Aorta (tissue), 5 donors: Measurements from ENCODE around the gene IKZF1. TPM values are rescaled to one million over a fixed set of nuclear protein-coding genes. Genes with fewer than 3 reads are reported as not detected.

Source experiments
- ATAC-seq: fragments of 200-7000 bp; cut with Tn5 transposase; one replicate; pipeline ENCODE4 v1.9.1; 2022; ENCODE audit warnings: moderate library complexity; ENCODE audit not compliant: low FRiP score
- DNase-seq, 2 donors: peaks; one replicate each; pipeline ENCODE4 v3.0.0-alpha.2; 2020
- H3K27ac ChIP-seq, 2 donors: one replicate each; pipeline ENCODE4 v1.5.1; 2013; ENCODE audit warnings: low read length in 2 of 2, mild to moderate bottlenecking in 2 of 2, moderate library complexity in 2 of 2, control low read depth in 1 of 2, inconsistent platforms in 1 of 2, low read depth in 1 of 2
- H3K27me3 ChIP-seq, 2 donors: one replicate each; pipeline ENCODE4 v1.6.1; 2013; ENCODE audit warnings: control low read depth in 1 of 2, low read length in 1 of 2, mild to moderate bottlenecking in 1 of 2, moderate library complexity in 1 of 2; ENCODE audit not compliant: insufficient read depth in 2 of 2, control insufficient read depth in 1 of 2
- H3K36me3 ChIP-seq, 2 donors: one replicate each; pipeline ENCODE4 v1.6.1; 2013; ENCODE audit warnings: control low read depth in 1 of 2, low read length in 1 of 2, mild to moderate bottlenecking in 1 of 2; ENCODE audit not compliant: insufficient read depth in 2 of 2, control insufficient read depth in 1 of 2
- H3K4me1 ChIP-seq, 2 donors: one replicate each; pipeline ENCODE4 v1.6.1; 2013; ENCODE audit warnings: low read length in 2 of 2, control low read depth in 1 of 2, mild to moderate bottlenecking in 1 of 2, moderate library complexity in 1 of 2; ENCODE audit not compliant: insufficient read depth in 2 of 2, control insufficient read depth in 1 of 2
- H3K4me3 ChIP-seq, 2 donors: one replicate each; pipeline ENCODE4 v1.5.1; 2013; ENCODE audit warnings: low read length in 2 of 2, control low read depth in 1 of 2, mild to moderate bottlenecking in 1 of 2
- H3K9me3 ChIP-seq: one replicate; pipeline ENCODE4 v1.6.1; 2013; ENCODE audit warnings: mild to moderate bottlenecking, low read length; ENCODE audit not compliant: control insufficient read depth
- WGBS, 2 donors: extraction: QIAGEN DNeasy Blood & Tissue Kit; methylation state at CpG; one replicate each; pipeline ENCODE4 v1.1.7; 2013; 5-methylcytosine and 5-hydroxymethylcytosine counted together
- intact Hi-C, 2 donors: fragments of 100-400 bp; cut with DNase I; formaldehyde crosslinking; loops; one replicate each; pipeline versions ENCODE4 v1.14.2 to v1.15.0; 2022
- polyA plus RNA-seq, 2 donors: library from polyadenylated mRNA; stranded (reverse); fragments of 200-250 nt; gene quantifications; one replicate each; pipeline ENCODE4 v1.2.3, GENCODE V29; 2013
- total RNA-seq, 2 donors: library from RNA; stranded (reverse); fragmentation: NEBNext Ultra II Directional; extraction: Animal tissue kit (Norgen Biotek cat#: 25700); gene quantifications; one replicate each; pipeline ENCODE4 v1.2.1, GENCODE V29; 2021
- donor health status: healthy with polysubstance abuse.
- donor health status: Bipolar disorder and iron deficiency.
- donor health status: DM: no; HTN: no; CAD: no.
- donor health status: DM: no; HTN: no; CAD: no.
- donor health status: DM: yes; HTN: yes; CAD: no.

IKZF1 gene
- total and polyA plus RNA-seq, 4 donors, result 2.5 to 24.4 (median 9.7) TPM

GRCh38 chr7:50353201-50353600 lies 48.7 kb downstream of the IKZF1 start:
- no peak for DNase-seq
- H3K9me3 ChIP-seq, result no peaks in the 10 kb centered on the region
- no peaks in the 10 kb centered on the region for H3K36me3 ChIP-seq
- no peak for ATAC-seq
- no peak overlapping the region for H3K27ac ChIP-seq
- H3K4me3 ChIP-seq, result no peak overlapping the region
- WGBS, 2 donors, result 83 to 88% methylated on average over 2 of the region's 2 CpGs
- no peaks in the 10 kb centered on the region for H3K27me3 ChIP-seq
- no peaks in the 10 kb centered on the region for H3K4me1 ChIP-seq
- intact Hi-C loops, result no loop called here

DNA sequence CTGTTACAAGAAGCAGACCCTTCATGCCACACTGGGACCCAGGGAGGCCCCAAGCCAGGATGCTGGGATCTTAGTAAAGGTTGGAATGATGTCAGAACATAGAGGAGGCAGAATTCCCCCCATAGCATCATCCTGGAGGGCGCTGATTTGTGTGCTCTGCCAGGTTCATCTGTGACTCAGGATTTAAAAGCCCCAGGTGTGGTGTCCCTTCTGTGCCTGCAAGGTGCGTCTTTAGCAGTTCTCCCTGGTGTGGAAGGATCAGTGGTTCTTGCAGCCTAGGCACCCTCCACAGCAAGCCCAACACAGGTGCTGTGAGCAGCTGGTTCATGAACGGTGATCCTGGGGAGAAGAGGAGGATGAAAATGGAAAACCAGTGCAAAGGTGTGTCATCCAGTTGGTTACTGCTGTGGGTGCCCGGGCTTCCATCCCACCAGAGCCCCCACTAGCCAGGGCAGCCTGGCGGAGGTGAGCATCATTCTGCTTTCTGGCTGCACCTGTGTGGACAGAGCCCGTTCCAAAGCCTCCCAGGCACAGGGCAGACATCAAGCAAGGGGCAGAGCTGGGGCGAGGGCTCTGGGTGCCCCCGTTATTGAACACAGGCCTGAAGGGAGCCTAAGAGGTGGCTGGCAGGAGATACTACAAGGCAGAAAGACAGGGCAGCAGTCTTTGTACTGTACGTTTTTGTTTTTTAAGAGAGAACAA lies 49.5 kb downstream of the IKZF1 start:
- H3K4me1 ChIP-seq, result no peaks in the 10 kb centered on the region
- H3K27ac ChIP-seq, result no peak overlapping the region
- H3K36me3 ChIP-seq, result no peaks in the 10 kb centered on the region
- ATAC-seq, result no peak
- intact Hi-C loops, result no loop called here
- WGBS, 2 donors, result 81 to 83% methylated on average over 9 of the region's 9 CpGs
- no peak for DNase-seq
- no peaks in the 10 kb centered on the region for H3K27me3 ChIP-seq
- no peaks in the 10 kb centered on the region for H3K9me3 ChIP-seq
- no peak overlapping the region for H3K4me3 ChIP-seq

DNA sequence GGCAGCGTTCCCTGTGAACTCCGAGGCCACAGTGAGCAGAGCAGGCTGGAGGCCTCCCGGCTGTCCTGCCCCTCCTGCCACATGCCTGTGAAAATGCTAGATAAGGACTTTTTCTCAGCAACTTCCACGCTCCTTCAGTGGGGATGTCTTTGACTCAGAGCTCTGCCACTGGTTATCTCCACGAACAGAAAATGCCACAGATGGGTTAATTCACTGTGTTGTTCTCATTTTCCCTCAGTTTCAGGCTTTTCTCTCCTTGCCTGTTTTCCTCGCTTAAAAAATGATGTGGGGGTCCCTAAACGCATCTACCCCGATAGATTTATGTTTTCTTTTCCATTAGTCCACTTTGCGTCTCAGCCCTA lies 51.3 kb downstream of the IKZF1 start:
- ATAC-seq, result no peak
- no peaks in the 10 kb centered on the region for H3K9me3 ChIP-seq
- H3K27ac ChIP-seq, result no peak overlapping the region
- H3K4me1 ChIP-seq, result no peaks in the 10 kb centered on the region
- 33 to 35% methylated on average over 9 of the region's 9 CpGs for WGBS, 2 donors
- H3K4me3 ChIP-seq, result no peak overlapping the region
- no peaks in the 10 kb centered on the region for H3K36me3 ChIP-seq
- DNase-seq, result no peak
- no peaks in the 10 kb centered on the region for H3K27me3 ChIP-seq
- intact Hi-C loops, result no loop called here

GRCh38 chr7:50356212-50356944 lies 51.9 kb downstream of the IKZF1 start:
- WGBS, 2 donors, result 81 to 87% methylated on average over 15 of the region's 15 CpGs
- H3K4me3 ChIP-seq, result no peak overlapping the region
- H3K4me1 ChIP-seq, result no peaks in the 10 kb centered on the region
- DNase-seq, result peak; percentile 79 to 80
- no peaks in the 10 kb centered on the region for H3K9me3 ChIP-seq
- intact Hi-C loops, result no loop called here
- H3K36me3 ChIP-seq, result no peaks in the 10 kb centered on the region
- ATAC-seq, result peak; percentile 39
- H3K27me3 ChIP-seq, result no peaks in the 10 kb centered on the region
- H3K27ac ChIP-seq, result no peak overlapping the region

DNA sequence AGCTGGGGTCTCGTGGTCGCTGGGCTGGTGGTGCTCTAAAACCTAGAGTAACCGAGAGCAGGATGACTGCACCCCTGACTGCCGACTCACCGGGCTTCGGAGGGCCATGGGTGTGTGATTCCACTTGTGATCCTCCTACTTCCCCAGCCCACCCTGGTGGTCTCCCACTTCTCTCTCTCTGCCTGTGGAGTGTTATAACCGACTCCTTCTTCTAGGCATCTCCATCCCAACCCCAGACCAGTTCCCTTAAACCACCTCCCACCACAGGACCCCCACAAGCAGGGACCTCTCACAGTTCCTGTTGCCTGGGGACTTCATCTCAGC lies 52.4 kb downstream of the IKZF1 start:
- ATAC-seq (no peak), DNase-seq (no peak)
- H3K9me3 ChIP-seq, result no peaks in the 10 kb centered on the region
- no peak overlapping the region for H3K4me3 ChIP-seq
- 87 to 88% methylated on average over 7 of the region's 7 CpGs for WGBS, 2 donors
- H3K27ac ChIP-seq, result no peak overlapping the region
- intact Hi-C loops, result no loop called here
- no peaks in the 10 kb centered on the region for H3K4me1 ChIP-seq
- no peaks in the 10 kb centered on the region for H3K27me3 ChIP-seq
- H3K36me3 ChIP-seq, result no peaks in the 10 kb centered on the region

- no peaks in the 10 kb centered on the region for H3K27me3 ChIP-seq
- no peak overlapping the region for H3K27ac ChIP-seq
- ATAC-seq, result no peak
- no peak overlapping the region for H3K4me3 ChIP-seq
- no peaks in the 10 kb centered on the region for H3K36me3 ChIP-seq
- 84 to 88% methylated on average over 8 of the region's 8 CpGs for WGBS, 2 donors
- no peaks in the 10 kb centered on the region for H3K9me3 ChIP-seq
- DNase-seq, result no peak
- intact Hi-C loops, result no loop called here
- H3K4me1 ChIP-seq, result no peaks in the 10 kb centered on the region
Measured at GRCh38 chr7:50357426-50357825, 52.9 kb downstream of the IKZF1 start.

- 66 to 72% methylated on average over 13 of the region's 13 CpGs for WGBS, 2 donors
- intact Hi-C loops, result no loop called here
- Histone ChIP-seq H3K27me3 (no peaks in the 10 kb centered on the region), H3K27ac (no peak overlapping the region), H3K9me3 (no peaks in the 10 kb centered on the region), H3K36me3 (no peaks in the 10 kb centered on the region), H3K4me3 (no peak overlapping the region), H3K4me1 (no peaks in the 10 kb centered on the region)
- ATAC-seq, result no peak
- no peak for DNase-seq
Measured at GRCh38 chr7:50358041-50358705, 53.7 kb downstream of the IKZF1 start.

GRCh38 chr7:50358779-50359178 lies 54.3 kb downstream of the IKZF1 start:
- intact Hi-C loops, result no loop called here
- no peaks in the 10 kb centered on the region for H3K36me3 ChIP-seq
- H3K27me3 ChIP-seq, result no peaks in the 10 kb centered on the region
- ATAC-seq (no peak), DNase-seq (no peak)
- no peak overlapping the region for H3K27ac ChIP-seq
- H3K4me3 ChIP-seq, result no peak overlapping the region
- H3K4me1 ChIP-seq, result no peaks in the 10 kb centered on the region
- H3K9me3 ChIP-seq, result no peaks in the 10 kb centered on the region
- WGBS, 2 donors, result 77 to 78% methylated on average over 5 of the region's 5 CpGs
